ENCODE data around the gene MUCL1.
"Not testable (repeated sequence)": the region's sequence is repeated elsewhere in the genome, so short reads cannot be mapped to it uniquely, and the experiment has no call there.

Gene MUCL1

DNA sequence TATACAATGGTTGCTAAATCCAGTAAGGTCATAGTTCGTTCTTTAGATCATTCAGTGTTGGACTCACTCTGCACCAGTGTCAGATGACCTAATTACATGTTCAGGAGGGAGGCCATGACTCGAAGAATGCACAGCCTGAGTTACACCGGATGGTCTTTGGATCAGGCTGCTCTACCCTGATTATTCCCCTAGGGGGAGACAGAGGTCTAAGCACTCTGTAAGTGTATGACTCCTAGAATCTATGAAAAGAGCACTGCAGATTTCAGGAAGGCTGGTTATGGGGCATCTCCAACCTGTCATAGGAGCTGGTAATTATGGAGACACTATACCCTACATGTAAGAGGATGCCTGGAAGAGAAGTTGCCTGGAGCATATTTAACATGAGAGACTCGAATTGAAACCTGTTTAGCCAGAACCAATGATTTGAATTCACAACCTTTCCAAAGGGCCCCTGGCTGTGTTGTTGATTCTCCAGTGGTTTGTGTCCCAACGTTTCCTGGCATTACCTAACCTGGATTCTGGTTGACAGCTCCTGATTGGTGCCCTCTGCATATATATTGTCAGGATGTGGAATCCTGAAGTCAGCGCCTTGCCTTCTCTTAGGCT is at the start of gene MUCL1:
Gene MUCL1, plus strand, starts transcription at position 584 of the 606 bp plus-strand sequence. CDS start 67 bp downstream, outside the sequence.
- peak; percentile 69 for DNase-seq

DNA sequence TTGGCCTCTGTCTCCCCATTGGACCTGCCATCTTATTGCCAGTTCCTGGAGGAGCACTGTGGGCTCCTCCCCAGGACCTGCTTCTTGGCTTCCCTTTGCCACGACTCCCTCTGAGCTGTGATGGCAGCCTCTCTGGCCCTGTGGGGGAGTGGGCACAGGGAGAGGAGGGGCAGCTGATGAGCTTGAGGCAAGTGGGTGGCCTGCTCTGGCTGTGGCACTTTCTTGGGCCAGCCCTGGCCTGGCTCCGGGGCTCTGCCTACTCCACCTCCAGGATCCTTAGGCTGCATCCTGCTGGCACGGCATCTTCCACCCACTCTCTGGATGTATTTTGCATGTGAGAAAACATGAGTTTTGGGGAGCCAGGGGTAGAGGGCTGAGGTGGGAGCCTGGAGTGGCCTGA is 32.6 kb upstream of the MUCL1 start:
- no peak for DNase-seq

DNA sequence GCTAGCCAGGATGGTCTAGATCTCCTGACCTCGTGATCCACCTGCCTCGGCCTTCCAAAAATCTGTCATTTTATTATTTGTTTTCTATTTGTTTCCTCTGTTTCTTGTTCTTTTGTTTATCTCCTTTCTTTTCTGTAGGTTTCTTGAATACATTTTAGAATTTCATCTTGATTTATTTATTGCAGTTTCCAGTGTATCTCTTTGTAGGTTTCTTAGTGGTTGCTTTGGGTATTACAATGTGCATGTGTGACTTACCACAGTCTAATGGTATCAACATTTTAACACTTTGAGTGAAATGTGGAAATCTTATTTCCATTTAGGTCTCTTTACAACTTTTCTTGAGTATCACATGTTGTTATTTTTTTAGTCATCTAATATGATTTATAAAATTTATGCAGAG is 29.9 kb upstream of the MUCL1 start:
- no peak for DNase-seq

GRCh38 chr12:54829511-54829910 is 24.8 kb upstream of the MUCL1 start:
- no peak for DNase-seq

DNA sequence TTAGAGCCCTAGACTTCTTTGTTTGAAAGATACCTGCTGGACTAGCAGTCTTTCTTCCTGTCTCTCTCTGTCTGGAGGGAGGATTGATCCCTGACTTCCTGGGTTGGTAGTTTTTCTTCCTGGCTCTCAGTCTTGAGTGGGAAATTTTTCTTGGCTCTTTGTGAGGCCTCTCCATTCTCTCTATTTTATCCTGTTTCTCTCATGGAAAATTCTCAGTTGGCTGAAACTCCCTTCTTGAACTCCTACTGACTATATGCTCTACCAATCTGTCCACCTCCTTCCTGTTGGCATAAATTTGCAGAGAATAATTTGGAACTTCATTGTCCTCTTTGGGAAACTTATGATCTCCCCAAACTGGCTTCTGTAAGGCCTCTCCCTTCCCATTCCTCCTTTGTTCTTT is 24.1 kb upstream of the MUCL1 start:
- no peak for DNase-seq

GRCh38 chr12:54831631-54832030 is 22.7 kb upstream of the MUCL1 start:
- DNase-seq: no peak

- DNase-seq: no peak
Measured at GRCh38 chr12:54840244-54840865, 14.0 kb upstream of the MUCL1 start.

DNA sequence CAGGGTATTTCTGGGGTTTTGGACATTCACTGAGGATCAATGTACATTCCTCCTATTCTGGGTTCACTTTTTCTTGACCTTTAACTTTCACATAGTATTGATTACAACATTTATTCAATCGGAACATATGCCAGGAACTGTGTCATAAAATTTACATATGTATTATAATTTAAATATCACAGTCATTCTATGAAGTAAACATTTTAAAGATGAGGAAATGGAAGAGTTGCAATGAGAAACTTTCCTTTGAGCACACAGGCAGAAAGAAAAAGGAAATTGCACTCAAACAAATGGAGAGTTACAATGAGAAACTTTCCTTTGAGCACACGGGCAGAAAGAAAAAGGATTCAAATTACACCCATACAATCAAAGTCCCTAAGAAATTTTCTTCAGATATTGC is 3.1 kb downstream of the MUCL1 start:
- DNase-seq: no peak

DNA sequence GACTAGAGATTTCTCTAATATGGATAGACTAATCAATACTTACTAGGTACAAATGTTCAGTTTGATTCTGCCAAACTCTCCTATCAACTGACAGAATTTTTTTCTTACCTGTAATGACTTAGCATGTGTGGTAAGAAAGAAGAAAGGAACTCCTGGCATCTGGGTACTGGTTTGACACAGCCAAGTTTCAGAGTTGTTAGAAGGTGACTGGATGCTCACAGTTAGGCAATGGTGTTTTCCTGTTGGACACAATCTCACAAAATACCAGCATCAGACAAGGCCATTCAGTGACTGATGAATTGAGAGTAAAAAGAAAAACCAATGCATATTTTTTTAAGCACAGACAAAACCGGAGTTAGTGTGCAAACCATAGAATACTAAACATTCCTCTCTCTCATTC is 4.2 kb downstream of the MUCL1 start:
- DNase-seq: no peak

- no peak for DNase-seq
Measured at GRCh38 chr12:54859502-54859901, 5.2 kb downstream of the MUCL1 start.

GRCh38 chr12:54861927-54862326 is 7.6 kb downstream of the MUCL1 start:
- DNase-seq: no peak

DNA sequence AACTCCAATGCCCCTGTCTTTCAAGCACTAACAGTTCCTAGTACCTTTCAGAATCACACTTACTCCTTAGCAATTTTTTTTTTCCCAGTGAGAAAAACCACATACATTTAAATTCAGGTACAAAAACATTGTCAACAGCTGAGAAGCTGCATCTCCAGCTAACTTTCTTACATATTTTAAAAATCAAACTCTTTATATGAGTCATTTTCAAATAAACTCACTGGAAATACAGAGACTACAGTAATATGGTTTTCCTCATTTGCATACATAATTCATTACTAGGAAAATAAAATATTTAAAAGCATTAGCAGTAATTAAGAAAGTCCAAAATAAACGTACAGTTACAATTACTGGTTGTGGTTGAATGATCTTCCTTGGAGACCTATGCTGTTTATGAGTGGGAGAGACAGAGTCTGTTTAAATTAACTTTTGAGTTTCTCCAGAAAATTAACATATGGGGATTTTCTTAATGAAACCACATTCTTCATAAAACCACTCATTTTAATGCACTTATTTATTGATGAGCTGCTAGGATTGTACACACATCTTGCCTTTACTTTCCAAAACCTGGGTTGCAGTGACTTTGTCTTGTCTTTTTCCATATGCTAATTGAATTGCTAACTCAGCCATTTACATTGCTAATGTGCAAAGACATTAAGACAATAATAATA is 9.8 kb downstream of the MUCL1 start:
- no peak for DNase-seq

- no peak for DNase-seq
Measured at GRCh38 chr12:54865683-54866324, 11.5 kb downstream of the MUCL1 start.

DNA sequence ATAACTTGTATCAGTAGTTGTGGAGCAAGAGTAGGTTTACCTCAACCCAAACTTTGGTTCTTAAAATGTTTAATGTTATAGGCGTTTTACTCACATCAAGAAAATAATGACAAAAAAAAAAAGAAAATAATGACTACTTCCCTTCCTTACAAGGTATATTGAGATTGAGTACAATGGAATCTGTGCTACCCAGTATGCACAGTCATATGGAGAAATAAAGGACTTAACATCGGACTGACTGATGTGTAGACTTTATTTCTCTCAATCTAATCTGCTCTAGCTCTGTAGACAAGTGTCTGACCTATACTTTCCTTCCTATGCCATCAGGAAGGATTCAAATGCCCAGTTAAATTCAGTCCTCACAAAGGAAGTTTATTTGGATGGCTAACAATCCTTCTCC is 14.4 kb downstream of the MUCL1 start:
- DNase-seq: no peak

GRCh38 chr12:54870048-54870447 is 15.7 kb downstream of the MUCL1 start:
- no peak for DNase-seq

- DNase-seq: no peak
Measured at GRCh38 chr12:54870617-54871016, 16.3 kb downstream of the MUCL1 start.

- DNase-seq: no peak
Measured at GRCh38 chr12:54879150-54879549, 24.8 kb downstream of the MUCL1 start.

DNA sequence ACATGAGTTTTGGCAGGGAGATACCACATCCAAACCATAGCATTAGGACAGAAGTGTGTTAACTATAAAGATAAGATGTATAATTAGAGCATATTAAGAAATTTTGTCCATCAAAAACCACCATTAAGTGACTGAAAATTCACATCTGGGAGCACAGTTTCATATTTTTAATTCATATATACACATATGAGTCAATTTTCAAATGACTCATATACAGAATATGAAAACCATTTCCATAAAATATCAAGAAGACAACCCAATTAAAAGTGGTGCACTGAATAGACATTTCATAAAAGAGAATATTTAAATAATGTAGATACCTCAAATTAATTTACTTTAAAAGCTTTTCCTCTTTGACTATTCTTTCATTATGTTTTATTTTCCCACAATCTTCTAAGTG is 25.3 kb downstream of the MUCL1 start:
- no peak for DNase-seq

- no peak for DNase-seq
Measured at GRCh38 chr12:54882079-54882478, 27.8 kb downstream of the MUCL1 start.

DNA sequence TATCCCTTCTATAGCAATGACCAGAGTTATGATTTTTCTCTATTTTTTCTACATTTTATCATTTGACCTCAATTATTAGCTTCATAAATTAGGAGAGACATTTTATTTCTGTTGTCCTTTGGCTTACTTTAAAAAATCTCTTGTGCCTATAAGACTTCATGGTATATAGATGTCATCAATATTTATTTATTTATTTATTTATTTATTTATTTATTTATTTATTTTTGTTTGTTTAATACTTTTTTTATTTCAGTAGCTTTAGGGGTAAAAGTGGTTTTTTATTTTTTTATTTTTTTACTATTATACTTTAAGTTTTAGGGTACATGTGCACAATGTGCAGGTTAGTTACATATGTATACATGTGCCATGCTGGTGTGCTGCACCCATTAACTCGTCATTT is 28.3 kb downstream of the MUCL1 start:
- not testable (repeated sequence) for DNase-seq

DNA sequence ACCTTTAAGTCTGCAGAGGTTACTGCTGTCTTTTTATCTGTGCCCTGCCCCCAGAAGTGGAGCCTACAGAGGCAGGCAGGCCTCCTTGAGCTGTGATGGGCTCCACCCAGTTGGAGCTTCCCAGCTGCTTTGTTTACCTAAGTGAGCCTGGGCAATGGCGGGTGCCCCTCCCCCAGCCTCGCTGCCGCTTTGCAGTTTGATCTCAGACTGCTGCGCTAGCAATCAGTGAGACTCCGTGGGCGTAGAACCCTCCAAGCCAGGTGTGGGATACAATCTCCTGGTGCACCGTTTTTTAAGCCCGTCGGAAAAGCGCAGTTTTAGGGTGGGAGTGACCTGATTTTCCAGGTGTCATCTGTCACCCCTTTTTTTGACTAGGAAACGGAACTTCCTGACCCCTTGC is 34.1 kb downstream of the MUCL1 start:
- not testable (repeated sequence) for DNase-seq

DNA sequence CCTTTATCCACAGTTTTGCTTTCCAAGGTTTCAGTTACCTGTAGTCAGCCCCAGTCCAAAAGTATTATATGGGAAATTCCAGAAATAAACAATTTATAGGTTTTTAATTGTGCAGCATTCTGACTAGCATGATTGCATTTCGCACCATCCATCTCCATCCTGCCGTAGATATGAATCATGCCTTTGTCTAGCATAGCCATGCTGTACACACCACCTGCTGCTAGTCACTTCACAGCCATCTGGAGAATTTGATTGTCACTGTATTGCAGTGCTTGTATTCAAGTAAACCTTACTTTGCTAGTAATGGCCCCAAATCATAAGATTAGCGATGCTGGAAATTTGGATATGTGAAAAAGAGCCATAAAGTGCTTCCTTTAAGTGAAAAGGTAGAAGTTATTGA is 36.0 kb downstream of the MUCL1 start:
- DNase-seq: no peak

DNA sequence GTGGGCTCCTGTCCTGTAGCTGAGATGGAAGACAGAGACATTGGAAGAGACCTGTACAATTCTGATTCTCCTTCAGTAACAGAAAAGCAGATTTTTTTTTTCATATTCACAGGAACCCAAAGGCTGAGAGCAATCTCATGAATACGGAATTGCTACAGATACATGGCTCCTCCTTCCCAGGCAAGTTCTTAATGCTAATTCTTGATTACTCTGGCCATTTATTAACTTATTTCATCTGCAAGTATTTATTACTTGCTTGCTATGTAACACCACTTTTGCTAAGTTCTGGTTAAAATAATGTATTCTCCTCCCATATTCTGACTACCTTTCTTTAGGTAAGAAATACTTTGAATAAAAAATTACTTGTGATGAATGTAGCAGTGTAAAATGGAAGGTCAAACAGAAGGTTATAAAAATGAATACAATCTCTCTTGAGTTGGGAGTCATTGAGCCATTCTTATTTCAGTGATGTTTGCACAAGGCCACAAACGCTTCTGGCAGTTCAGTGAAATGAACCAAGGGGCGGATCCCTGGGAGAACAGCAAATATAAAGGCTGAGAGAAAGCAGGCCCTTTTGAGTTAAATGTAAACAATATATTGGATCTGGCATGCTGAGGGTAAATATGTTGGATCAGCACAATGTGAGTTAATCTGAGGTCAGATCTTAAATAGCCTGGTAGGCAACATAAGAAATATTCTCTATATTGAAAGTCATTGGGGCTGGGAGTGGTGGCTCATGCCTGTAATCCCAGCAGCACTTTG is 37.6 kb downstream of the MUCL1 start:
- no peak for DNase-seq
